ENCODE data around the gene MED10. TPM values are rescaled to one million over a fixed set of nuclear protein-coding genes. Genes with fewer than 3 reads are reported as not detected.

The MED10 gene
- total RNA-seq, 2 donors from 2014 or later, result 19.7 to 45.3 TPM

GRCh38 chr5:6405591-6405990 is 27.2 kb upstream of the MED10 start:
- DNase-seq (ENCODE audit: low spot score), result no peak
- Histone ChIP-seq H3K9me3 (no peaks in the 10 kb centered on the region), H3K4me3 (no peak overlapping the region), H3K27me3 (replicated peaks; ENCODE audit: insufficient read depth) (no peaks in the 10 kb centered on the region), H3K27ac (no peak overlapping the region), H3K4me1 (replicated peaks) (no peaks in the 10 kb centered on the region), H3K36me3 (no peaks in the 10 kb centered on the region)
- intact Hi-C loops (cut with DNase I), result no loop called here
- 63% methylated on average over 4 of the region's 4 CpGs for WGBS
- TF ChIP-seq POLR2A (IDR thresholded peaks at IDR 0.05) (no peak), POLR2AphosphoS5 (IDR thresholded peaks at IDR 0.05) (no peak)
- TF ChIP-seq, protein P1, sequence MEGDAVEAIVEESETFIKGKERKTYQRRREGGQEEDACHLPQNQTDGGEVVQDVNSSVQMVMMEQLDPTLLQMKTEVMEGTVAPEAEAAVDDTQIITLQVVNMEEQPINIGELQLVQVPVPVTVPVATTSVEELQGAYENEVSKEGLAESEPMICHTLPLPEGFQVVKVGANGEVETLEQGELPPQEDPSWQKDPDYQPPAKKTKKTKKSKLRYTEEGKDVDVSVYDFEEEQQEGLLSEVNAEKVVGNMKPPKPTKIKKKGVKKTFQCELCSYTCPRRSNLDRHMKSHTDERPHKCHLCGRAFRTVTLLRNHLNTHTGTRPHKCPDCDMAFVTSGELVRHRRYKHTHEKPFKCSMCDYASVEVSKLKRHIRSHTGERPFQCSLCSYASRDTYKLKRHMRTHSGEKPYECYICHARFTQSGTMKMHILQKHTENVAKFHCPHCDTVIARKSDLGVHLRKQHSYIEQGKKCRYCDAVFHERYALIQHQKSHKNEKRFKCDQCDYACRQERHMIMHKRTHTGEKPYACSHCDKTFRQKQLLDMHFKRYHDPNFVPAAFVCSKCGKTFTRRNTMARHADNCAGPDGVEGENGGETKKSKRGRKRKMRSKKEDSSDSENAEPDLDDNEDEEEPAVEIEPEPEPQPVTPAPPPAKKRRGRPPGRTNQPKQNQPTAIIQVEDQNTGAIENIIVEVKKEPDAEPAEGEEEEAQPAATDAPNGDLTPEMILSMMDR (IDR thresholded peaks at IDR 0.05), result no peak

GRCh38 chr5:6404129-6404528 is 25.8 kb upstream of the MED10 start:
- WGBS, result 87% methylated on average over 4 of the region's 4 CpGs

DNA sequence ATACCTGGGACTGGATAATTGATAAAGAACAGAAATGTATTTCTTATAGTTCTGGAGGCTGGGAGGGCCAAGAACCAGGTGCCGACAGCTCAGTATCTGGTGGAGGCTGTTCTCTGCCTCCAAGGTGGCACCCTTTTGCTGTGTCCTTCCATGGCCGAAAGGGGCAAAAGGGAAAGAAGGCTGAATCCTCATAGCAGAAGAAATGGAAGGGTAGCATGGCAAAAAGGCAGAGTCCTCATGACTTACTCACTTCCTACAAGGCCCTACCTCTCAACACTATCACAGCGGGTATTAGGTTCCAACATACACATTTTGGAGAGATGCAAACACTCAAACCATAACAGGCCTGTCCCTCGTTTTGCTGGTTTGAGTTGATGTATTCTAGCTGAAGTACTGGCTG is 25.1 kb upstream of the MED10 start:
- Histone ChIP-seq H3K9me3 (no peaks in the 10 kb centered on the region), H3K27ac (no peak overlapping the region), H3K36me3 (no peaks in the 10 kb centered on the region), H3K27me3 (replicated peaks; ENCODE audit: insufficient read depth) (no peaks in the 10 kb centered on the region), H3K4me3 (no peak overlapping the region), H3K4me1 (replicated peaks) (no peaks in the 10 kb centered on the region)
- DNase-seq (ENCODE audit: low spot score), result no peak
- WGBS, result 87% methylated on average over 4 of the region's 4 CpGs
- no peak for TF ChIP-seq POLR2A (IDR thresholded peaks at IDR 0.05)
- TF ChIP-seq POLR2AphosphoS5 (IDR thresholded peaks at IDR 0.05), result no peak
- TF ChIP-seq, protein P1 (IDR thresholded peaks at IDR 0.05), result no peak
- intact Hi-C loops (cut with DNase I), result no loop called here

More at GRCh38 chr5:6404129-6404528, 25.8 kb upstream of the MED10 start:
- H3K27ac ChIP-seq, result no peak overlapping the region
- no peaks in the 10 kb centered on the region for H3K9me3 ChIP-seq
- intact Hi-C loops (cut with DNase I), result no loop called here
- no peaks in the 10 kb centered on the region for H3K36me3 ChIP-seq
- DNase-seq (ENCODE audit: low spot score), result no peak
- H3K4me1 ChIP-seq (replicated peaks), result no peaks in the 10 kb centered on the region
- H3K27me3 ChIP-seq (replicated peaks; ENCODE audit: insufficient read depth), result no peaks in the 10 kb centered on the region
- no peak overlapping the region for H3K4me3 ChIP-seq
- TF ChIP-seq POLR2A (IDR thresholded peaks at IDR 0.05) (no peak), POLR2AphosphoS5 (IDR thresholded peaks at IDR 0.05) (no peak)
- TF ChIP-seq, protein P1 (IDR thresholded peaks at IDR 0.05), result no peak

GRCh38 chr5:6402939-6403338 is 24.6 kb upstream of the MED10 start:
- Histone ChIP-seq H3K36me3 (no peaks in the 10 kb centered on the region), H3K4me3 (no peak overlapping the region), H3K4me1 (replicated peaks) (no peaks in the 10 kb centered on the region), H3K27ac (no peak overlapping the region), H3K27me3 (replicated peaks; ENCODE audit: insufficient read depth) (no peaks in the 10 kb centered on the region), H3K9me3 (no peaks in the 10 kb centered on the region)
- intact Hi-C loops (cut with DNase I), result no loop called here
- DNase-seq (ENCODE audit: low spot score), result no peak
- 43% methylated on average over 6 of the region's 6 CpGs for WGBS
- TF ChIP-seq POLR2A (IDR thresholded peaks at IDR 0.05), result no peak
- TF ChIP-seq, protein P1 (IDR thresholded peaks at IDR 0.05), result no peak
- TF ChIP-seq POLR2AphosphoS5 (IDR thresholded peaks at IDR 0.05), result no peak

DNA sequence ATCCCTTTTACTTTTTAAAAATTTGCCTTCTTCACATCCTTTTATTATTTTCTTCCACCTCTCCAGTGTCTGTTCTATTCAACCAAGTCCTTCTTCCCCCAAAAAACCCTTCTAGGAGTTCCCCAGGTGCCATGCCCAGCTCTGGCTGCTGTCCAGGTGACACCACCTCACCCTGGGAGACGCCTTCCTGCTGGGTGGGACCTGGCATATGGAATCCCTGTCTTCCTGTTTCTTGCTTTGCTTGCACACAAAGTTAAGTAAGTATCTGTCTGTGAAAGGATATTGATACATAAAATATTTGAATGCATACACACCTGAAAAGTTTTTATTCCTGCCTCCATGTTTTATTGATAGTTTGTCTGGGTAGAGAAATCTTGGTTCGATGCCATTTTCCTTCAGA is 23.1 kb upstream of the MED10 start:
- WGBS, result 79% methylated on average over 2 of the region's 2 CpGs
- Histone ChIP-seq H3K36me3 (no peaks in the 10 kb centered on the region), H3K9me3 (no peaks in the 10 kb centered on the region), H3K4me3 (no peak overlapping the region), H3K4me1 (replicated peaks) (no peaks in the 10 kb centered on the region), H3K27ac (no peak overlapping the region), H3K27me3 (replicated peaks; ENCODE audit: insufficient read depth) (no peaks in the 10 kb centered on the region)
- DNase-seq (ENCODE audit: low spot score), result no peak
- TF ChIP-seq POLR2A (IDR thresholded peaks at IDR 0.05) (no peak), POLR2AphosphoS5 (IDR thresholded peaks at IDR 0.05) (no peak)
- TF ChIP-seq, protein P1 (IDR thresholded peaks at IDR 0.05), result no peak
- intact Hi-C loops (cut with DNase I), result no loop called here
